NCI-H1417 treated with DMSO at 0.1 percent for 48 hours (cell line): Measurements from ENCODE around the gene COLEC12.
"Not testable (repeated sequence)": the region's sequence is repeated elsewhere in the genome, so short reads cannot be mapped to it uniquely, and the experiment has no call there.

ENCODE experiments used
- DNase-seq: peaks from one replicate; lab custom pipeline; 2025; lab: John Stamatoyannopoulos, UW

COLEC12 gene

DNA sequence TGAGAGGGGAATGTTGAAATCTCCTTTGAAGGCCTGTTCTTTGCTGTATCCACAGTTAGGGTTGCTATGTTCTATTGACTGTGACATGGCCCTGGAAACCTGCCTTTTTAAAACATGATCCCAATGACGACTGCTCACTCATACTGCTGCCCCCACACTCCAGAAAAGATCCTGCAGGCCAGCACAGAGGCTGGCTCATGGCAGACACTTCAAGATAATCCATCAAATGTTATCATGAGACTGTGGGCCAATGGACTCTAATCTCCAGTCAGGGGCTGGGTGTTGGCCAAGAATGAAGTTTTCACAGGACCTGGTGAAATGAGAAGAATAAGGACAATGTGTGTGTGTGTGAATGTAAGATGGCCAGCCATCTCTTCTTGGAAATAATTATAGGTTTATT, 173.7 kb downstream of the COLEC12 start:
- no peak for DNase-seq

DNA sequence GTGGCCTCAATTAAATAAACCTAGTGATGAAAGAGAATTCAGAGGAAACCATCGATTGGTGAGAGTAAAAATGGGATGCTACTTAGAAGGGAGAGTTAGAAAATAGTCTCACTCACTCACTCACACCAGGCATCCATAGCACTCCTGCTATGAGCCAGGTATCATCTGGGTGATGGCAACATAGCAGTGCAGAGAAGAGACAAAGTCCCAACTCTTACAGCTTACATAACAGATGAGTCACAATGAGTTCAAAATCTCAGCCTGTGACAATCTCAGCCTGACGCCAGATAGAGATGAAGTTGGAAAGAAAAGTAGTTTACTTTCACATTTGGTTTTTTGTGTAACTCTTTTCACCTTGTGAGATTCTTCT, 177.3 kb downstream of the COLEC12 start:
- no peak for DNase-seq

DNA sequence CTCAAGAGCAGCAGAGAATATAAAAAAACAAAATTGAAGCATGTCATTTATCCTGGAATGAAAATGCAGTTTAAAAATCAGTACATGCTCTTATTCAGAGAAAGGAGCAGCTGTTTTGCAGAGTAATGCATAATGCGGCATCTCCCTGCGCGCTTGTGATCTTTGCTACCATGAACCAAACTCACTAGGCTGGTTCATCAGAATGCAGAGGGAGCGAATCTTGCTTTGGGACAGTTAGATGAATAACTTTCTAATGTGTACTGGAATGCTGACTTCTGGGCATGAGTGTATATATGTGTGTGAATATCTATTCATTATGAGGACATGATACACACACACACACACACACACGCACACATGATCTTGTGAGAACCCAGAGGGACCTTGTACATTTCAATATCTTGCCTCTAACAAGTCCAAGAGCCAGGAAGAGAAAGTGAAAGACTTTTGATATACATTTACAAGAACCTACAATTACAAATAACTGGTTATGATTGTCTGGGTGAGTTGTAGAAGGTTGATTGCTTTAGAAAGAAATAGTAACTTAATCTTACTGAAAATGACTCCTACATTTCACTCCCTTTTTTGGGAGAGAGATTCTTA, 178.5 kb downstream of the COLEC12 start:
- no peak for DNase-seq

DNA sequence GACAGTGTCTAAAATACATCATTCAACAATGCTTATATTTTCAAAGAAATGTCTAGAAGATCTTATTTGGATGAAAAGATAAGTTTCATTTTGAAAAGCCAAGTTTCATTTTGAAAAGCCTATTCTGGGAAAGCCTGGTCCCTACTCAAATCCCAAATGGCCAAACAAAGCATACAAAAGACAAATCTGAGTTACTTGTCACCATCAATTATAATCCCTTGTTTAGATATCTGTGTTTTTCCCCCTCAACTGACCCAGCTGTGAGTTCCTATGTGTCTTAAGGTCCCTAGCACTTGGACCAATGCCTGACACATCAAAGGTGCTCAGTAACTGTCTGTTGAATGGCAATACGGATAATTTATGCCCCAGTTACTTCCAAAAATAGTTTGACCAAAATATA, 180.3 kb downstream of the COLEC12 start:
- no peak for DNase-seq

DNA sequence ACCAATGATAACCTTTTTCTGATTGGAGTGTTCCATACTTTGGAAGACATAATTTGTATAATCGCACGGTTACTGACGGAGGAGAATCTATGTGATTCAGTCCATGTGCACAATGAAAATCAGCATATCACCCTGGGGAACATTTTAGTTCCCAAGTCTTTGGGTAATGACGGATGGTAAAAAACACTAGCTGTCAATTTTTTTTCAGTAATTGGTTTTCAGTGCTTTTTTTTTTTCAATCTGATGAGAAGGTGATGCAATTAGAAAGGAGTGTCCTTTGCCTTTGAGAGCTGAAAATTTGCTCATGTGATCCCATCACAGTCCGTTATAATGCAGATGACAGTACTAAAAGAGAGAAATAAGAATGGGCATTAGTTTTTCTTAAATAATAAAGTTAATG, 180.8 kb downstream of the COLEC12 start:
- DNase-seq, result no peak

DNA sequence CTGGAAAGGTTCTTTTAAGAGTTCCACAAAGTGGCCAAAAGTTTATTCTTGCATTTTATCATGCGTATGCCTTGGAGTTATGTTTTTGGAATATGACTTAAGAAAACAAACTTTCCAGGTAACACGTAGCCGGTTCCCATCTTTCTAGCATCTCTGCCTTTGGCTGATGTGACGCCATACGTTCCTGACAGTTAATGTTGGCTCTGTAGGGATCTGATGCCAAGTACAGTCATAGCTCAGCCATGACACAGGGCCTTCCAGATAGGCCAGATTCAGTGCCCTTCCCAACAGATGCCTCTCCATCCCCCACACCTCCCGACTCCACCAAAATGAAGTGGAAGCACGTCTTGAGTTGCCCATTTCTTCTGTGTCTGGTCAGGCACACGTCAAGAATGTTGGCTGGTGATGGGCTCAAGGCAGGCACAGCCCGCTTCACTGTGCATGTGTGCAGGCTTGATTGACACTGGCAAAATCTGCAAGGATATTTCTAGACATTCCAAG, 181.7 kb downstream of the COLEC12 start:
- DNase-seq, result no peak

DNA sequence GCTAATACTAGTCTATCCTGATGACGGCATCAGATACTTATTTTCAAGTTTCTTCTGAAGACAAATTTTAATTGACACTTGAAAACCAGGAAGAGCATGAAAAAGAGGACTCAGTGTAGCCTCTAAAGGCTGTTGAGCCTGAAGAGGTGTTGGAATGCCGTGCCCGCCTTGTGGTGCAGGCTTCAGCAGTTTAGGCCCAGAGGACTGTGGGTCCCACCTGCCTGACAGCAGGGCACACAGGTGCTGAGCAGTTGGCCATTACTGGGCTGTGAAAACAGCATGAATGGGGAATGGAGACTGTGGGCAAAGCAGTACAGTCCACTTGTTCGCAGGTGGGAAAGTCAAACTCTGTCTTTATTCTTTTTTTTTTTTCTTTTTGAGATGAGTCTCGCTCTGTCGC, 182.9 kb downstream of the COLEC12 start:
- DNase-seq, result no peak

DNA sequence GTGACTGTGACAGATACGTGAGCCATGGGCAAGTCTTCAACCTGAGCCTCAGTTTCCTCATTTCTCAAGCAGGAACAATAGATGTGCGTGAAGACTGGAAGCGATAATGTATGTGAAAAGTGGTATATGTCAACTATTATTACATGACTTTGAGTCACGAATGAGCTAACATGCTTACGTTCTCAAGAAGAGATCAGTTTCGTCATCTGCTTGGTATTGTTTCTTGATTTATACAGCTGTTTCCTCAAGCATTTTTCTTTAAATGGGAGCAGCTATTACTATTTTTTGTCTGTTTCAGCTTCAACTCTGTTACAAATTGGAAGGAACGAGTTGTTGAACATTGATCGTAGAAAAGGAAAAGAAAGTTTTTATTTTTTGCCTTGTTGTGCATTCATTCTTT, 184.1 kb downstream of the COLEC12 start:
- no peak for DNase-seq

DNA sequence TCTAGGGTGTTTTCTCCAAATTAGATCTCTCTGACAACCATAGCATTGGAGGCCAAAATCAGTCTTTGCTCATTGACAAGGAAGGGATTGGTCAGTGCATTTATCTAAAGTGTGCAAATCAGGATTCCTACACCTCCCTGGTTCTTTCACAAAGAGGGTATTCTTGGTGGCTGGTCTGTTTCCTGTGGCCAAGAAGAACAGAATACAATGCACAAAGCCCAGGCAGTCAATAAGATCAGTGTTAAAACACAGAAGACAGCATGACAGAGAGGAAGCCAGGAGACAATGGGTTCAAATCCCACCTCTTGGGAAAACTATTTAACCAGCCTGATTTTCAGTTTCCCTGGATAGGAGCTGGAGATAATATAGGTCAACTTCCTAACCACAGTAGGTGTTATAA, 186.6 kb downstream of the COLEC12 start:
- no peak for DNase-seq

DNA sequence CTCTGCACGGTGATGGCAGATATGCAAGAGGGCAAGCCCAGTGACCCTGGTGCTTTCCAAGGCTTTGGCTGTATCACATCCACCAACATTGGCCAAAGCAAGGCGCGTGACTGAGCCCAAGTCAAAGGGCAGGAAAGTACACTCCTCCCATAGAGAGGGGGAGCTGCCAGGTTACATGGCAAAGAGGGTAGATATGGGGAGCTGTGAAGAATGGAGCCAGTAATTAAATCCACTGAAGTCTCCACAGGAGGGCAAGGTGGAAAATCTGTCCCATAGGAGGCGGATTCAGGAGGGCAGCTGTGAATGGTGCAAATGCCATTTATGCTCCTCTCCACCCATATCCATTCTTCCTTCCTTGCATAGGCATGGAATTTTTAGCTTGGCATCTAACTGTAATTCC, 188.1 kb downstream of the COLEC12 start:
- no peak for DNase-seq

DNA sequence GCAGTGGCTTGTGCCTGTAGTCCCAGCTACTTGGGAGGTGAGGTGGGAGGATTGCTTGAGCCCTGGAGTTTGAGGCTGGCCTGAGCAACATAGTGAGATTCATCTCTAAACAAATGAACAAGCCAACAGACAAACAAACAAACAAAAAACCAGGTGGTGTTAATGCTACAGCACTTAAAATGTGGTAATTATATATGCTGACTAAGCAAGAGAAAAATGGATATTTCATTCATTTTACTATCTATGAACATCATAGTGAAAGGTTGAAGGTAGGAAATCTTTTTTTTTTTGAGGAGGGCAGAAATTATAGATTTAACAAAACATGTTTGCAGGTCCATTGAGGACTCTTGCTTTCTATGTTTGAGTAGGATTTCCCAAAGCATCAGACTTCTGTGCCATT, 190.5 kb downstream of the COLEC12 start:
- no peak for DNase-seq

DNA sequence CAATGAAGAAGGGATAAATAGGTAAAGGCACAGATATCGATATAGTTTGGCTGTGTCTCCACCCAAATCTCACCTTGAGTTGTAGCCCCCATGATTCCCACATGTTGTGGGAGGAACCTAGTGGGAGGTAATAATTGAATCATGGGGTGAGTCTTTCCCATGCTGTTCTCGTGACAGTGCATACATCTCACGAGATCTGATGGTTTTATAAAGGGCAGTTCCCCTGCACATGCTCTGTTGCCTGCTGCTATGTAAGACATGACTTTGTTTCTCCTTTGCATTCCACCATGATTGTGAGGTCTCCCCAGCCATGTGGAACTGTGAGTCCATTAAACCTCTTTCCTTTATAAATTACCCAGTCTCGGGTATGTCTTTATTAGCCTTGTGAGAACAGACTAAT, 192.4 kb downstream of the COLEC12 start:
- not testable (repeated sequence) for DNase-seq

DNA sequence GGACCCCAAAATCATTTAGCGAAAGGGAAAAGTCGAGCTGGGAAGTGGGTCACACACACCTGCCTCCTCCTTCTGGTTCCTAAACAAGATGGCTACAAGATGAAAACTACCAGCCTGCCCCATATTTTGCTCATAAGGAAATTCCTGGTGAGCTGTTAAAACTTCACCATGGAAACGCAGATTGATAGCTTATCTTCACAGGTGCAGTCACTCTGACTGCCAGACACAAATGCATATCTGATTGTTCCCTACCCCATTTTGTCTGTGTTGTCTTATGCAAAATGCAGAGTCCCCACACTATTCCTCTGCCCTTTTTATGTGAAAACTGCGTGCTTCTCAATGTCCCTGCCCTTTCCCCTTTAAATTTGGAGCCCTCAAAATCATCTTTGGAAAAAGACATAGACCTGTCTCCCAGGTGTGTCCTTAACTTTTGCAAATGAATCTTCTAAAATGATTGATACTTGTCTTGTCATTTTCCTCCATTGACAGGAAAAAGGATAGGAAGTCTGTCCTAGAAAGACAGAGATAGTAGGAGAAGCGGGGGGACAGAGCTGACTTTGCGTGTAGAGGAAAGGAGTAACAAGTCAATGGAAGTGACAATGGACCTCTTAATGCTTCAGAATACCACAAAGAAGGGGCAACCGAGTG, 193.8 kb downstream of the COLEC12 start:
- no peak for DNase-seq

DNA sequence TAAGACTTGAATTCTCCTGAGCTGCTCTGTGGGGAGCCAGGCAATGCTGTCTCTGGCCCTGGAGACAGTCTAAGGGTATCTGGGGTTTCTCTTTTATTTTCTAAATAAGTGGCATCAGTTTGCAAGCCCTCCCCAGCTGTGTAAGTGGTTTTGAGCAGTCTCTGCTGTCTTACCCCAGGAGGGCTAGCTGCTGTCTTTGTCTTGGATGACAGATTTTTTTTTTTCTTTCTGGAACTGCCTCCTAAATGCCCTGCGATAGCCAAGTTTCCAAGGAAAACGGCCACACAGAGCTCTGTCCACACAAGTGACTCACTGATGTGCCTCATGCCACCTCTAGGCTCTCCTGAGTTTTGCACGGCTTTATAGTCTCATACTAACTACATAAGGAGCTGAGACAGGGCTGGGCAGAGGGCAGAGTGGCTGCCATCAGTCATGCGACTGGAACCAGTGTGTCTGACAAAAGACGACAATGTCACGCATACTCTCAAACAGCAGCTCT, 195.4 kb downstream of the COLEC12 start:
- DNase-seq, result no peak

DNA sequence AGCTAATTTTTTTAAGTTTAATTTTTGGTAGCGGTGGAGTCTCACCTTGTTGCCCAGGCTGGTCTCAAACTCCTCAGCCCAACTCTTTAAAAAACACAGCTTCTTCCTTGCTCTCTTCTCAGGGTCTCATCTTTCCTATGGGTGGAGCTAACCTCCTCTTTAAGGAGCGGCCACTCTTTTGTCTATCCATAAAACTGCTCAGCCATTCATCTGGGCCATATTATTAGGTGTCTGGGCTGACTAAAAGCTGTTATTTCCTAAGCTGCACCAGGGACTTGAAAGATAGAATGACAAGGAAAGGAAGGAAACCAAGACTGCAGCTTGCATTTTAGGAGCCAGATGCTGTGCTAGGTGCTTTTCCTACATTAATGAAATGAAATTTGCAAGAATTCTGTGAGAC, 196.9 kb downstream of the COLEC12 start:
- no peak for DNase-seq

DNA sequence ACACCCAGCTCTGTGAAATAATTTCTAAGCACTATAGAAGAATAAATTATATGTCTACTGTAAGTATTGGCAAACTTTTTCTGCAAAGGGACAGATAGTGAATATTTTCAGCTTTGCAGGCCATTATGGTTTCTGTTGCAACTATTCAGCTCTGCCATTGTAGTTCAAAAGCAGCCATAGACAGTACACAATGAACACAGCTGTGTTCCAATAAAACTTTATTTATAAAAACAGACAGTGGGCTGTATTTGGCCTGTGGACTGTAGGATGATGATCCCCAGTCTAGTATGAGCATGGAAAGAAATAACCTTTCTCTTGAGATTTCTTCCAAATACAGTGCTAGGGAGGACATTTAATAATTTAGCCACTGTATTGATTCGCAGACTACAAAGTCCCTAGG, 197.5 kb downstream of the COLEC12 start:
- DNase-seq, result no peak

DNA sequence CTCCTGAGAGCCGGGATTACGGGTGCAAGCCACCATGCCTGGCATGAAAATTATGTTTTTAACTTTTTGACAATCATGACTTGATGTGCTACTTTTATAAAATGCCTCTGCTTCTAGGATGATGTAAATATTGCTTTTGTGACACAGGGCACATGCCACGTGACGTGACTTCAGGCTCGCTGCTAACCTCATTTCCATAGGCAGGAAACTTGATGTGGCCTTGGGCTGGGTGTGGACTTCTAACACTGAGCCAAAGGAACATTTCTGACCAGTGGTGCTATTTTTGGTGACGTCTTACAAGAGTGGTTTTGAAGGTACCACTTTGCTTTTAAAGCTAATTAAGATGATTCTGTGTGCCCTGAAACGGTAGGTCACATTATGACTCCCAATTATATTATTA, 198.4 kb downstream of the COLEC12 start:
- DNase-seq, result no peak

DNA sequence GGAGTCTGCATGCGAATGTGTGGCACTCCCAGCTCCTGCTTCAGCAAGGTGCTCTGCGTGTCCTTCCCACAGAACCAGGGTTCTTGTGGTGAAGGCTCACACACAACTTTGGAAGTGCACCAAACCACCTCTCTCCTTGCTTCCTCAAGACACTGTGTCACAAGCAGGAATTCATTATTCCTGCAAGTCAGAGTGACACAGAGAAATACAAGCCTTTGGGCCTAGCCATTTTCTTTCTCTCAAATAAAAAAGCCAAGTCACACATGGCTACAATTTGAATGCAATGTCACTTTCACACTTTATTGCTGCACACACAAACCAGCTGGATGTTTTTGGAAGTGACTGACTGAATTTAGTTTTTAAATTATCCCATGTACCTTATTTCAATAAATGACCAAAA, 202.6 kb downstream of the COLEC12 start:
- DNase-seq, result no peak

DNA sequence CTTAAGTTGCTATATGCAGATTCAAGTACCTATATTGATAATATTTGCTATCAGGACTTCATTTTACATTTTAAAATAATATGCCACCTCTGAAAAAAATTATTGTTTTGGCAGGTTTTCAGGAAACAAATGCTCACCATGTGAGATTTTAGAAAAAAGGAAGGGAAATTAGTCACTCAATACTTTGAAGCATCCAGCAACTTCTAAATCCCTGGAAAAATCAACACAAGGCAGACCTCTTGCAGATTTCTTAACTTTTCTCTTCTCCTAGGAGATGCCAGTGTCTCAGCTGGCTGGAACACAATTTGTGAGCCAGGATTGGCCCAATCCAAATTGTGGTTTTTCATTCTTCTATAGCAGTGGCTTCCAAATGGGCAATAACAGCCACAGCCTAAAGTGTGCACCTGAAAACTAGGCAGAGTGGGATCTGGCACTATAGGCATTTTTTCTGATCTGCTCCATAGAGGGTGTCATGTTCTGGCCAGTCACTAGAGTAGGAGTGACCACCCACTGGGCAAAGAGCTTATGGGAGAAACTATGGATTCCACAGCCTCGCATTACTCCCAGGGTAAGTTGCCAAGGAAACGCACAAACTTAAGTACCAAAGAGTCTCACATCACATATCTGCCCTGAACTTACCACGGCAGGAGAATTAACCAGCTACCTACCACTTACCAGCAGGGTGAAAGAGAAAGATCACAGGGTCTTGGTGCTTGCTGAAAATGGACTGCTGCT, 204.6 kb downstream of the COLEC12 start:
- no peak for DNase-seq

DNA sequence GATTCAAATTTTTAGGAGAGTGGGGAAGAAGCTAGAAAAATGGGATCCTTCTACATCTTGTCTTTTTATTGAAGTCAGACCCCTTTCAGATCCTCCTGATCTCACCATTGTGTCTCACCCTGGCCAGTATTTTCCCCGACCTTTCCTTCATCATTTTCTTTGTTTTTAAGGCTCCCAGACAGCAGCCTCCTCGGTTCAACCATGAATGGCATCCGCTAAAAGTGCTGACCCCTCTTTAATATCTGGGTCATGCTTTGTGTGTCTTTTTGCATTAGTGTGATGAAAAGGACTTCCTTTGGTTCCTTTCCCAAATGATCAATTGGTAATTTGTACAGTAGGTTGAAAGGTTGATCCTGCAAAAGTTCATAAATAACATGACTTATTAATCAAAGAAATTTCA, 205.9 kb downstream of the COLEC12 start:
- DNase-seq, result no peak

DNA sequence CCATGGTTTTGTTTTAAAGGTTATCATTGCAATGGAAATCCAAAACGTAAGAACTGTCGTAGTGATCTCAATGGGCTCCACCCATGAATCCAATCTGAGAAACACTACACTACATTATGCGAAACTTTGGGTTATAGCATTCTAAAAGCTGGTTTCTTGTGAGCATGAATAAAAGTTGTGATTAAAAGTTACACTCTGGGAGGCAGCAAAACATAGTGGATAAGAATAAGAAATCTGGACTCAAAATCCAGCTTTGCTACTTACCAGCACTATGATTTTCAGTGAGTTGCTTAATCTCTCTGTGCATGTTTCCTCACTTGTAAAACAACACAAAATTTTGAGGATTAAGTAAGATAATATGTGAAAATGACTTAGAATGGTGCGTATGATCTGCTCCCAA, 207.0 kb downstream of the COLEC12 start:
- DNase-seq, result no peak

DNA sequence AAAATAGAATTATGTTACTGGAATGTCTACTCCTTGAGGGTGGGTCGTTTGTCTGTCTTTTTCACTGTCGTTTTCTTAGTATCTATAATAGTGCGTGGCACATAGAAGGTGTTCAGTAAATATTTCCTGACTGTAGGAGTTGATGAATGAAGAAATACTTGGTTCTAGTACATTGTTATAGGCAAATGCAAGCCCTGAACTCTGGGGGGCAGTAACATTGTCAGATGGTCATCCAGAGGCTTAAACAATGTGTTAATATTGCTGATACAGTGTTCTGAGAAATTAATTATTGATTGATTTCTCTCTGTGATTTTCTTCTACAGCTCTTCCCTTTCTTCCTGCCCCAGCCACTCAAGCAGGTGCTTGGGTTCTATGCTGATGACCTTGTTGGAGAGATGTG, 208.2 kb downstream of the COLEC12 start:
- DNase-seq, result no peak

DNA sequence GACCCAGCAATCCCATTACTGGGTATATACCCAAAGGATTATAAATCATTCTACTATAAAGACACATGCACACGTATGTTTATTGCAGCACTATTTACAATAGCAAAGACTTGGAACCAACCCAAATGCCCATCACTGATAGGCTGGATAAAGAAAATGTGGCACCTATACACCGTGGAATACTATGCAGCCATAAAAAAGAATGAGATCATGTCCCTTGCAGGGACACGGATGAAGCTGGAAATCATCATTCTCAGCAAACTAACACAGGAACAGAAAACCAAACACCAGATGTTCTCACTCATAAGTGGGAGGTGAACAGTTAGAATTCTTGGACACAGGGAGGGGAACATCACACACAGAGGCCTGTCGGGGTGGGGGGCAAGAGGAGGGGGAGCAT, 210.5 kb downstream of the COLEC12 start:
- DNase-seq, result not testable (repeated sequence)
